Mammary epithelial cell (primary cell): ENCODE measurements around the gene DDAH1.

ENCODE experiments used
- CTCF ChIP-seq, 2 donors: IDR thresholded peaks in 1 of 2; conservative IDR thresholded peaks in 1 of 2; 2 replicates each; pipeline ENCODE4 v1.5.1; 2011 to 2012; ENCODE audit warnings: inconsistent platforms in 2 of 2, low read length in 2 of 2, mild to moderate bottlenecking in 2 of 2, control low read depth in 1 of 2, low read depth in 1 of 2; ENCODE audit not compliant: insufficient read depth in 1 of 2; ENCODE audit errors: extremely low read depth in 1 of 2
- EZH2 ChIP-seq: IDR thresholded peaks from 2 replicates; pipeline ENCODE4 v1.6.1; 2012; ENCODE audit warnings: low read length, inconsistent platforms, borderline replicate concordance

- TF ChIP-seq CTCF (conservative IDR thresholded peaks at IDR 0.05 in 1 of 2, IDR thresholded peaks at IDR 0.05 in 1 of 2; ENCODE audit: extremely low read depth in 1 of 2, insufficient read depth in 1 of 2, low read depth in 1 of 2, low read length in 2 of 2) (no peak), EZH2 (no peak)
Observed at GRCh38 chr1:85386068-85386722, 78.8 kb downstream of the DDAH1 start.
